ENCODE results near the gene PDZD7.

The PDZD7 gene

GRCh38 chr10:101016814-101017213 is 14.1 kb downstream of the PDZD7 start:
- DNase-seq, result no peak

GRCh38 chr10:101015582-101015973 is 15.4 kb downstream of the PDZD7 start:
- DNase-seq, result no peak

GRCh38 chr10:101014966-101015581 is 15.9 kb downstream of the PDZD7 start:
- no peak for DNase-seq

DNA sequence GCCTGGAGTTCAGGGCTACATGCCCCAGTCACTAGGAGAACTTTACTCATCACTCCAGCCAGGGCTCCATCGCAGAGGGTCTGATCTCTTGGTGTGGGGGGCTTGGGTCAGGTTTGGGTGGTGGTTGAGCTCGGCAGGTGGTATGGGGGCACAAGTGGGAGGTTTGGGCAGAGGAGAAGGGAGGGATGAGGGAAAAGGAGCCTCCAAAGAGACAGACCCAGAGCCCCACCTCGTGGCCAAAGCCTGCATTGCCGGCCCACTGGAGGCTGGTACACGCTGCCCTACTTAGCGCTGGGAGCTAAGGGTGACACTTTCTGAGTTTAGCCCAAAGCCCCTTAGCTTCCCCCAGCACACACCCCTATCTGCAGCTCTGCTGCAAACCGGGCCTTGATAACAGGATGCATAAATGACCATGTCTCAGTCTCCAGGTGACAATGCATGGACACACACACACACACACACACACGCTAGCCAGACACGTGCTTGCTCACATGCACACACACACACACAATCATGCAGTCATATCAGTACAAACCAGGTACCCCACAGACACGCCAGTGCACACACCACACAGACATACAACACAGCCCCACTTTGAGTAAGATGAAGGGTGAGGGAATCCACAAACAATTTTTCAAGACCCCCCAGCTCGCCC is 16.6 kb downstream of the PDZD7 start:
- peak; percentile 91 for DNase-seq

- no peak for DNase-seq
Measured at GRCh38 chr10:101013365-101013825, 17.5 kb downstream of the PDZD7 start.

DNA sequence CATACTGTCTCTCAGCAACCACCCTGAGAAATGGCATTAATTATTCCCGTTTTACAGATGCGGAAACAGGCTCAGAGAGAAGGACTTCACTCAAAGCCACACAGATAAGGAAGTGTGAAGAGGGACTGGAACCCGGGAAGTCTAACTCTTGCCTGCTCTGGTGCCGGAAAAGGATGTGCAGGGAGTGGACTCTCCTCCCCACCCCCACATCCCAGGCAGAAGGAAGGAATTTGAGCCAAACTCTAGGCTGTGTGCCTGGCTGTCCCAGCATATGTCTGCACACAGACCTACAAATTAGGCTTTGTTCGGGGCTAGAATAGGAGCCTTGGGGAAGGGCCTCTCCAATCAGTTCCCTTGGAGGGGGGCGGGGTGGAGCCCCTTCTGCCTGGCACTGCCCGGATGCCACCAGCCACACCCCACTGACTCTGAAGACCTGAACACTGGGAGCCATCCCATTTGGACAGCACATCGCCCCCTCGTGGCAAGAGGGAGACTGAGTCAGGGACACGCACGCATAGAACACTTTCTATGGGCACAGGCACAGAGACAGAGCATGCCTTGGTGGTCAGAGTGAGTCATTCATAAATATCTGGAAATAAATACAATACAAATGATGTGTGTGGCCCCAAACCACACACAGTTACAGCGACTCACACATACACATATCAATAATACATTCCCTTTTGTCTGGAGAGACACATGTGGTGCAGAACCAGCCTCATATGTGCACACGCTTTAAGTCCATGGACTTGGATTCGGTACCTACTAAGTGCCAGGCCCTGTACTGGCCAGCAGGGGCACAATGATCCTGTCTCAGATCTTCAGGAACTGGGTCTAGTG is 18.2 kb downstream of the PDZD7 start:
- peak; percentile 85 for DNase-seq

DNA sequence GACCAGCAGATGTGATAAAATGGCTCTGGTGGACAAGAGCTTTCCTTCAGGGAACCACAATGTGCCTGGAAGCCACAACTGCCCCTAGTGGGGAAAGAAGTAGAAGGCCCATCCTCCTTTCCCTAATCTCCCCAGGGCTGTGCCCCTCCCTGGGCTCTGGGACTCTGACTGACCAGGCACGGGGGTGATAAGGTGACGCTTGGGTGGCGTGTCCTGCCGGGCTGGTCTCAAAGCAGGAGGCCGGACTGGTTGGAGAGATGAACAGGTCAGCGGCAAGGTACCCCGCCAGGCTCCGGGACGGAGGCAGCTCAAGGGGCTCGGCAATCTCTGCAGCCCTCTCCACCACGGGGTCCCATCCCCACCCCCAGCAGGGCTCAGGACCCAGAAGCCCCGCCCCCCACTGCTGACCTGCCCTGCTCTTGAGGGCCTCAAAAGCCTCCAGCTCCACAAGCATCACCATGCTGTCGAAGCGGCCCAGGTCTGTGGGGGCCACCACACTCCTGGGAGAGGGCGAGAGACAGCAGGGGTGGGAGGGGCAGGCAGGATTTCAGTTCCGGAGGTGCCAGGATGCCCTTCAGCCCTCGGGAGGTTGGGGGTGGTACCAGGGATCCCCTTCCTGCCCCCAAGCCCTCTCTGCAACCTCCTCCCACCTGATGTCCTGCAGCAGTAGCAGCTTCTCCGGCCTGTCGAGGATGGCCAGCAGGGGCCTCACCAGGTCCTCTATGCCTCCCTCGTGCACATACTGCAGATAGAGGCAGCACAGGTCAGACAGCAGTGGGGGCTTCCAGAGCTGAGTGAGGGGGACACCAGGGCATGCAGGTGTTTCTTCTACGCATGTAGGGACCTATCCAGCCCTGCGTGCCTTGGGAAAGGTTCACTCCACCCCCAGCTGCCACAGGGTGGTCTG is 19.2 kb downstream of the PDZD7 start:
- peak; percentile 43 for DNase-seq

- no peak for DNase-seq
Measured at GRCh38 chr10:101010329-101010728, 20.6 kb downstream of the PDZD7 start.

- no peak for DNase-seq
Measured at GRCh38 chr10:101008823-101009423, 22.0 kb downstream of the PDZD7 start.

DNA sequence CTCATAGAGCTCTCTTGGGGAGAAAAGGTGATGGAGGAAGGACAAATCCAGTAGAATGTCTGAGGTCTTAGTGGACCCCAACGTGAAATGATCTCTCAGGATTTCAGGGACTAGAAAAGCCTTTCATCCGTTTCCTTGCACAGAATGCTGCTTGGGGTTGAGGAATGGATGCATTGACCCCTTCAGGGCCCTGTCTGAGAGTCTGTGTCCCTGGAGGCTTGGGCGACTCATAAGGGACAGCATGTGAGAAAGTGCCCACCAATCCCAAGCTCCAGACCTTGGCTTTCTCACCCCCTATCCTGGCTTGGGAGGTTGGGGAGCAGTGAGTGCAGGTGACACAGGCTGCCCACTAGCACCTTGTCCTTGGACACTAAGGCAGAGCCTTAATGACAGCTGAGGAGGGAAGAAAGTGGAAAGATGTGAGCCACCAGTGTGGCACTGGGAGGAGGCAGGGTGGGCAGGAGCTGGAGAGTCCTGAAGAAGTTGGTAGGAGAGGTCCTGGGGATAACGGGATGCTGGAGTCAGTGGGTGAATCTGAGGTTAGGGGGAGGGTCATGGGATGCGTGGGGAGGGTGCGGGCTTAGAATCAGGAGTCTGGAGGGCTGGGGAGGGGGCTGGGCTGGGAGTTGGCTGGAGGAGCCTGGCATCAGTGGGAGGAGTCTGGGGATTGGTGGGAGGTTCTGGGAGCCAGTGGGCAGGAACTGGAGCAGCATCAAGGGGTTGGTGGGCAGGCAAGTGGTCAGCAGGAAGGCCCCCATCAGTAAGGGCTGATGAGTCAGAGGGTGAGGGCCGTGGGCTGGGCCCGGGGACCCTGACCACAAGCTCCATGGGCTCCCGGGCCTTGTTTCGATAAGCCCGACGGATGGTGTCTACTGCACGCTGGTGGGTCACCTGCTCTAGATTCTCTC is 22.8 kb downstream of the PDZD7 start:
- DNase-seq, result no peak

GRCh38 chr10:101007099-101007711 is 23.7 kb downstream of the PDZD7 start:
- DNase-seq, result no peak

- no peak for DNase-seq
Measured at GRCh38 chr10:101006593-101007098, 24.3 kb downstream of the PDZD7 start.

GRCh38 chr10:101005869-101006567 is 24.9 kb downstream of the PDZD7 start:
- DNase-seq, result no peak

DNA sequence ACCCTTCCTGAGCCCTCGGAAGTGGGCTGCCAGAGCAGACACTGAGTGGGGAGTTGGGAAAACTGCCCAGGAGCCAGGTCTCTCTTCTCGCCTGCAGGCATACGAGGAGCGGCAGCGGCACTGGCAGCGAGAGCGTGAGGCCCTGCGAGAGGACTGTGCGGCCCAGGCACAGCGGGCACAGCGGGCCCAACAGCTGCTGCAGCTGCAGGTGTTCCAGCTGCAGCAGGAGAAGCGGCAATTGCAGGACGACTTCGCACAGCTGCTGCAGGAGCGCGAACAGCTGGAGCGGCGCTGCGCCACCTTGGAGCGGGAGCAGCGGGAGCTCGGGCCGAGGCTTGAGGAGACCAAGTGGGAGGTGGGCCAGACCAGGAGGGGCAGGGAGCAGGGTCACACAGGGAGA is 25.6 kb downstream of the PDZD7 start:
- DNase-seq, result no peak

GRCh38 chr10:101003639-101004206 is 27.2 kb downstream of the PDZD7 start:
- no peak for DNase-seq

GRCh38 chr10:101002456-101002855 is 28.5 kb downstream of the PDZD7 start:
- DNase-seq, result no peak

- no peak for DNase-seq
Measured at GRCh38 chr10:101001659-101002035, 29.3 kb downstream of the PDZD7 start.

DNA sequence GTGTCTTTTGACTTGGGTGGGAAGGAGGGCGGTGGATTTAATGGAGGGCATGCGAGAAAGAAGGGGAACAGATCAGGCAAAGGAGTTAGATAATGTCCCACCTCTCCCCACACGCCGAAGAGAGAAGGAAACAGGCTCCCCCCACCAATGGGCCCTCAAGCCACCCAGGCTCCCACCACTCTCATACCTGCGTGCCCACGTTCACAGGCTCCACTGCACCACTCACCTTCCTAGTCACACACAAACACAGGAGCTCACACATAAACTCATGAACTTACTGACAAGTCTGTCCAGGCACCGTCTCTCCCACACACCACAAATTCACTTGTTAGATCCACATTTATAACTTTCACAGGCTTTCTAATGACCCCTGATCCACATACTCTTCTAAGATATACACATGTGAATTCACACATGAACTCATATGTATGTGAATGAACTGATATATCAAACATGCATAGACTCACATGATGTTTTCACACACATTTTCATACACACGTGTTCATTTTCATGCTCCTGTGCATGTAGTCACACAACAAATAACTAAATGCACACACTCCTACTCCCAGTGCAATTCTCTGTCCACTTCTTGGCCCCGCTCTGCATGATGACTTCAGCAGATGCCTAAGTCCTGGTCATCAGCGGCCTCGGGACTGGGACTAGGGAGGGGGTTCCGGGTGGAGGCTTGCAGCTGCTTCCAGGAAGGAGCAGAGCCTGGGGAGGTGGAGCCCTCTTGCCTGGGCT is 29.8 kb downstream of the PDZD7 start:
- DNase-seq, result peak; percentile 49

Data from retina (tissue), 1 donor.